ENCODE data around the gene COL3A1. TPM values are rescaled to one million over a fixed set of nuclear protein-coding genes. Genes with fewer than 3 reads are reported as not detected.

Gene COL3A1
- total RNA-seq, 1 donor from 2014 or later: 187 TPM

DNA sequence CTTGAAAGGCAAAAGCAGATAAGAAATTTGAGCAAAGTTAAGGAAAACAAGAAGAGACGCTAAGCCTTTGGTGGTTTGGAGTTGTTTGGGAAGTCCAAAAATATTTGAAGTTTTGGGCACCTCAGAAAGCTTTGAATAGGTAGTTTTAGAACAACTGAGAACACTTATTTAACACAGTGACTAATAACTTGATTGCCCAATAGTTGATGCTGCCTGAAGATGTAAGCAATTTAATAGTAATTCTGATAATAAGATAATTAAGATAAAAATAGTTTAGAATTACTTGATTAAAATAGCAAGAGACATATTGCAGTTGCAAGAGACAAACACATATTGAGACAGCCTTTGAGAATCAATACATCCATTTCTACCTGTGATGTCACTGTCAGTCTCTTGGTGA is 16.5 kb upstream of the COL3A1 start:
- TF ChIP-seq, protein P1, sequence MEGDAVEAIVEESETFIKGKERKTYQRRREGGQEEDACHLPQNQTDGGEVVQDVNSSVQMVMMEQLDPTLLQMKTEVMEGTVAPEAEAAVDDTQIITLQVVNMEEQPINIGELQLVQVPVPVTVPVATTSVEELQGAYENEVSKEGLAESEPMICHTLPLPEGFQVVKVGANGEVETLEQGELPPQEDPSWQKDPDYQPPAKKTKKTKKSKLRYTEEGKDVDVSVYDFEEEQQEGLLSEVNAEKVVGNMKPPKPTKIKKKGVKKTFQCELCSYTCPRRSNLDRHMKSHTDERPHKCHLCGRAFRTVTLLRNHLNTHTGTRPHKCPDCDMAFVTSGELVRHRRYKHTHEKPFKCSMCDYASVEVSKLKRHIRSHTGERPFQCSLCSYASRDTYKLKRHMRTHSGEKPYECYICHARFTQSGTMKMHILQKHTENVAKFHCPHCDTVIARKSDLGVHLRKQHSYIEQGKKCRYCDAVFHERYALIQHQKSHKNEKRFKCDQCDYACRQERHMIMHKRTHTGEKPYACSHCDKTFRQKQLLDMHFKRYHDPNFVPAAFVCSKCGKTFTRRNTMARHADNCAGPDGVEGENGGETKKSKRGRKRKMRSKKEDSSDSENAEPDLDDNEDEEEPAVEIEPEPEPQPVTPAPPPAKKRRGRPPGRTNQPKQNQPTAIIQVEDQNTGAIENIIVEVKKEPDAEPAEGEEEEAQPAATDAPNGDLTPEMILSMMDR (IDR thresholded peaks at IDR 0.05): no peak
- Histone ChIP-seq H3K9me3 (no peaks in the 10 kb centered on the region), H3K4me1 (no peaks in the 10 kb centered on the region), H3K27ac (no peak overlapping the region), H3K4me3 (no peak overlapping the region), H3K27me3 (ENCODE audit: low read depth) (no peaks in the 10 kb centered on the region), H3K36me3 (no peaks in the 10 kb centered on the region)
- DNase-seq (no peak), ATAC-seq (no peak)
- intact Hi-C loops (cut with DNase I): no loop called here

DNA sequence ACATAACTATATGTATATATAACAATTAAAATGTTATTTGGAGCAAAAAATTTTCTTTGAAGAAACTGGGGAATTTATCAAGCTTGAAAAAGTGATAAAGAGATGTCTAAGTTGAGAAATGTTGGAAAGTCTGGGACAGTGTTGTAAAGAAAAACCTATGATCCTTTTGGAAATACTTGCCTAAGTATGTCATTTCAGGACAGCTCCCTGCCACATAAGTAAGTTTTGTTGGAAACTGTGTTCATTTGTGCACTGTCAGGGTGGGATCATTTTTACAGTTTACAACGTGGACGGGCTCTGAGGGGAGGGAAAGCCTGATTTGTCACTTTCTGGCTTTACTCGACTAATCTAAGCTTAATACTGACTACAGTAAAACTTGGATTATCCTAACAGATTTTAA is 10.4 kb upstream of the COL3A1 start:
- intact Hi-C loops (cut with DNase I): no loop called here

DNA sequence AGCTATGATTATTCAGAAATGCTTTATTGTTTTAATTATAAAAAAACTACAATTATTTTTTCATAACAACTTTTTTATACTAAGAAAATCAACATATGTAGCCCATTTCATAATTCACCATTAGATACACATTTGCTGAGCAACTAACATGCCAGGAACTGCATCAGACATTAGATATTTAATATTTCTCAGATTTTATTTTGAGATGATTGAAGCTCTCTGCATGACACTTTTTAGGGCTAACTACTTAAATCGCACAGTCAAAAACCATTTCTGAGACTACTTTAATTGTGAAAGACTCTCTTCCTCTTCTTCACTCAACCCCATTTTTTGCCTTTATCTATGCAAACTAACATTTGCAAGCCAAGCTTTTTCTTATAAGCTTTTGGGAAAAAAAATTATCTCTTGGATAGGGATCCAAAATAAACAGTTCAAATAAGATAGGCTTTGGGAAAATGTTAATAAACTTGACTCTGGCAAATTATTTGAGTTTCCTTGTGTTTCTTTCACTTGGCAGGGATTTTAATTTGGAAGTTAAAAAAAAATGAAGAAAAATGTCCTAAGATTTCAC is 9.1 kb upstream of the COL3A1 start:
- H3K36me3 ChIP-seq: no peaks in the 10 kb centered on the region
- no peaks in the 10 kb centered on the region for H3K27me3 ChIP-seq (ENCODE audit: low read depth)
- TF ChIP-seq, protein P1 (IDR thresholded peaks at IDR 0.05): no peak
- DNase-seq (no peak), ATAC-seq (no peak)
- H3K4me1 ChIP-seq: no peaks in the 10 kb centered on the region
- no peak overlapping the region for H3K27ac ChIP-seq
- no peaks in the 10 kb centered on the region for H3K9me3 ChIP-seq
- H3K4me3 ChIP-seq: no peak overlapping the region
- intact Hi-C loops (cut with DNase I): no loop called here

More for the DNA sequence above, 10.4 kb upstream of the COL3A1 start:
- Histone ChIP-seq H3K27ac (no peak overlapping the region), H3K27me3 (ENCODE audit: low read depth) (no peaks in the 10 kb centered on the region), H3K9me3 (no peaks in the 10 kb centered on the region), H3K4me3 (no peak overlapping the region), H3K36me3 (no peaks in the 10 kb centered on the region), H3K4me1 (no peaks in the 10 kb centered on the region)
- TF ChIP-seq, protein P1 (IDR thresholded peaks at IDR 0.05): no peak
- ATAC-seq (no peak), DNase-seq (no peak)

DNA sequence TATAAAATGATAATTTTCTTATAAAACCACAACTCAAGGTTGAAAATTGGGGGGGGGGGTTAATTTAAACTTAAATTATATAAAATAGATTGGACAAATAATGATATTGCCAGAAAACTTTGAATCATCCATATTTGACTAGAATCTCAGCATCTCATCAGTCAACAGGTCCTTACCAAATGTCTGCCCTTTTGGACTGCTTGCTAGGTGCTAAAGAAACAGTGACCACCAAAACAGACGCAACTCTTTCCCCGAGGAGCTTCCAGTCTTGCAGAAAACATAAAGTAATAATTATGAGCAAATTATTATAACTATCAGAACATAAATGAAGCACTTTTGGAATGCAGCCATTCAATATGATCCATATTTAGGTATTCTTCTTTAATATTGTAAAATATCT is 8.6 kb upstream of the COL3A1 start:
- H3K27me3 ChIP-seq (ENCODE audit: low read depth): no peaks in the 10 kb centered on the region
- TF ChIP-seq, protein P1 (IDR thresholded peaks at IDR 0.05): no peak
- no peaks in the 10 kb centered on the region for H3K9me3 ChIP-seq
- DNase-seq: no peak
- intact Hi-C loops (cut with DNase I): no loop called here
- H3K27ac ChIP-seq: no peak overlapping the region
- H3K4me3 ChIP-seq: no peak overlapping the region
- no peaks in the 10 kb centered on the region for H3K36me3 ChIP-seq
- no peak for ATAC-seq
- H3K4me1 ChIP-seq: no peaks in the 10 kb centered on the region

DNA sequence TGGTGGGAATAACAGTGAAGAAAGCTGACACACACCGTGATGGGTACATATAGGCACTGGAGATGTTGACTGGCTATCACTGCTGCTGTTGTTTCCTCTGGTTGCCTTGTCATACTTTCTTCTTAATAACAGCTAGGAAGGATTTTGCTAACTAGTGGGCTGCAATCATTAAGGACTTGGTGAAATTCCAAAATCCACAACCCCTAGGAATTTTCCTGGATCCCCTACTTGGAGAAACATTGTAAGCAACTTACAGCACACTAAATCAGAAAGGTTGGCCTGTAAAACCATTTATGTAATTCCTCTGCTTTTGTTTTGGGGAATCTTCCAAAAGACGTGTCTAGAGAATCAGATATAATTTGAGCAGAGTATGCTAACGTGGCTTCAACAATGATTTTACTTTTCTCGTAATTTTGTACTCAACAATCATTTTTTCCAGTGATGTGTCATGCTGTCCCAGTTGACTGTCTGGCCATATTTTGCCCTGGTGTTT is 8.0 kb upstream of the COL3A1 start:
- Histone ChIP-seq H3K4me1 (no peaks in the 10 kb centered on the region), H3K27me3 (ENCODE audit: low read depth) (no peaks in the 10 kb centered on the region), H3K36me3 (no peaks in the 10 kb centered on the region), H3K27ac (no peak overlapping the region), H3K4me3 (no peak overlapping the region), H3K9me3 (no peaks in the 10 kb centered on the region)
- TF ChIP-seq, protein P1 (IDR thresholded peaks at IDR 0.05): no peak
- ATAC-seq (no peak), DNase-seq (no peak)
- intact Hi-C loops (cut with DNase I): no loop called here

Data from lower lobe of right lung (tissue), 2 donors.